Cortex of kidney (tissue), 1 donor: Measurements from ENCODE around the gene CSNK1G1.
"Not testable (repeated sequence)": the region's sequence is repeated elsewhere in the genome, so short reads cannot be mapped to it uniquely, and the experiment has no call there.

ENCODE experiments used
- DNase-seq: peaks from one replicate; lab custom pipeline; 2025; lab: John Stamatoyannopoulos, UW

The CSNK1G1 gene

DNA sequence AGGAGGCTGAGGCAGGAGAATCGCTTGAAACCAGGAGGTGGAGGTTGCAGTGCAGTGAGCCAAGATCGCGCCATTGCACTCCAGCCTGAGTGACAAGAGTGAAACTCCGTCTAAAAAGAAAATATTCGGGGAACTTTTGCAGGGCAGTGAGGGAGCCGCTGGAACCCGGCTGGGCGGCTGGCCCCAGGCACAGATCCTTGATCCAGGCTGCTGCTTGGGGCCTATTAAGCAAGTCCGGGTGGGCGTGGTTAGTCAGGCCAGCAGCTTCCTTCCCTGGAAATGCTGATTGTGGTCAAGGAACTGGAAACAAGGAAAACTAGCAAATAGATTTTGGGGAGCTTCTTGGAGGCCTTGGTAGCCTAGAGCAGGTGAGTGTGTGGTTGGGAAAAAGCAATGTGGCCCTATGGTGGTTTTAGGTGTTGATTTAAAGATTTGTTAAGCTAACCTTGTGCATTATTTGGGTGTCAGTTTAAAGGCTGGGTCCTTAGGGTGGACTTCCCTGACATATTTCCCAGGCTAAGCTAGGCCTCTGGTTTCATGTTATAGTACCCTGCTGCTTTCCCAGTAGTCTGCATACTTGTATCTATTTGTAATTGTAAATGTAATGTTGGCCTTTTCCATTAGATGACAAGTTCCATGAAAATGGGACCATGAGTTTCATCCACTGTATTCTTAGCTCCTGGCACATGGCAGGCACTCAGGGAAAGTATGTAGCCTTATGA, 222.2 kb downstream of the CSNK1G1 start:
- DNase-seq = no peak

GRCh38 chr15:64132217-64132616, 223.8 kb downstream of the CSNK1G1 start:
- DNase-seq = no peak

GRCh38 chr15:64131547-64131946, 224.4 kb downstream of the CSNK1G1 start:
- DNase-seq = no peak

DNA sequence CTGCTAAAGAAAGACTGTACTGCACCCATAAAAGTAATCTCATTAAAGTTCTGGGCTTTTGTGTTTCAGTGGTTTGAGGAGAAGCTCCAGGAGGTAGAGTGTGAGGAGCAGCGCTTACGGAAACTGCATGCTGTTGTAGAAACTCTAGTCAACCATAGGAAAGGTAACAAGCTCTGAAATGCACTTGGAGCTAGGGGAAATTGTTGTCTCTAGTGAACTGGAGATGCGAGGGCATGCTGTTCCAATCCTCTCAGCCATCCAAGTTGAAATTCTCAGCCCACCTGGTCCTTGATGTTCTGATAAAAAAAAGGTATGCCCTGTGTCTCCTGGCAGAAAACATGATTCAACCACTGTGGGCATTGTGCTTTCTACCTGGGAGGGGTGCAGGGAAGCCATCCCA, 225.8 kb downstream of the CSNK1G1 start:
- DNase-seq = no peak

DNA sequence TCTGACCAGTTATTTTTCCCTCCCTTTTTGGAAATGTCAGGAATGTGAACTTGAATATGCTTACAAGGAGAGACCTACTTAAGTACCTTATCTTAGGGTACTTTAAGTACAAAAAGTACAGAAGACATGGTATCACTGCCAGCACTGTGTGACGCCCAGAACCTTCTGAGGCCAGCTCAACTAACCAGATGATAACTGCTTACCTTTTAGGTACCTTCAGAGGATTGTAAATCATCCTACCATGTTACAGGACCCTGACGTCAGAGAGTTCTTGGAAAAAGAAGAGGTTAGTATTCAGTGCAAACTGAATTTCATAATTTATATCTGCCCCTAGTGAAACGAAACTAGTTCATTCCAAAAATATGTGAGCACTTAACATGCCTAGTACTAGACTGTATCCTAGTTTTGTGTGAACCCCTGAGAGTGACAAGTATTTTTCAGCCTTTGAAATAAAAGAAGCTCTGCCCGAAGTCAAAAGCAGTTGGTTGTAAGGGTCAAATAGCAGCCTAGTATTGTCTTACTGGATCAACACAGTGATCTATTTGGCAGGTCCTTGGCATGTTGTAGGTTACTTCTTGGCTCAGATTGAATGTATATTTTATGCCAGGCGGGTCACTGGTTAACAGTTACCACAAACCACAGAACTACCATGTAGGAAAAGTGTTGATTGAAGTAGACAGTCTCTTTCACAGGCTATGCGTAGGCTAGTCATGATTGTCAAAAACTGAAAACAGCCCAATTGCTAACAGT, 228.3 kb downstream of the CSNK1G1 start:
- no peak for DNase-seq

DNA sequence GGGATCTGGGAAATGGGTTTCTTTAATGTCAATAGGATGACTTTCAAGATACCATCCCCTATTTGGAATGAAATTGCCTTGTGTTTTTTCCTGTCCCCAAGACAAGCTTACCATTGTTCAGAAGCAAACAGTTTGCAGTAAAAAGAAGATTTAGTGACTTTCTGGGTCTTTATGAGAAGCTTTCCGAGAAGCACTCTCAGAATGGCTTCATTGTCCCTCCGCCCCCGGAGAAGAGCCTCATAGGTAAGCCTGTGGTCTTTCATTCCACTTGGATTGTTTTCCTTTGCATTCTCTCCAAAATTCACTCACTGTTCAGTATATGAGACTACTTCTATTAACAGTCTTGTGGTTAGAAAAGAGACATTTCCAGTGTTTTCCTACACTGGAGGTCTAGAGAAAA, 230.0 kb downstream of the CSNK1G1 start:
- no peak for DNase-seq

- DNase-seq = no peak
Observed at GRCh38 chr15:64122936-64123351, 233.0 kb downstream of the CSNK1G1 start.

GRCh38 chr15:64122444-64122843, 233.5 kb downstream of the CSNK1G1 start:
- DNase-seq = no peak

- DNase-seq = no peak
Observed at GRCh38 chr15:64121614-64122013, 234.4 kb downstream of the CSNK1G1 start.

GRCh38 chr15:64120322-64120721, 235.7 kb downstream of the CSNK1G1 start:
- not testable (repeated sequence) for DNase-seq

GRCh38 chr15:64117759-64118487, 238.1 kb downstream of the CSNK1G1 start:
- DNase-seq = no peak
